HL-60 (cell line): ENCODE measurements around the gene KRTAP5-9.
"Not testable (repeated sequence)": the region's sequence is repeated elsewhere in the genome, so short reads cannot be mapped to it uniquely, and the experiment has no call there.

Source experiments
- DNase-seq, 2 experiments: peaks; one replicate each; pipeline ENCODE4 v3.0.0-alpha.2; 2010 to 2020; ENCODE audit warnings: low read depth in 1 of 2, low spot score in 1 of 2
- H3K27ac ChIP-seq: fragments of 250-450 bp; sonication (Bioruptor Pico); replicated peaks from 2 replicates; pipeline ENCODE4 v1.5.1; 2020; ENCODE audit warnings: mild to moderate bottlenecking, moderate library complexity
- H3K27me3 ChIP-seq: fragments of 250-450 bp; sonication (Bioruptor Pico); 2 replicates; pipeline ENCODE4 v1.5.1; 2021; ENCODE audit warnings: mild to moderate bottlenecking, moderate library complexity; ENCODE audit not compliant: insufficient read depth, poor library complexity, severe bottlenecking
- H3K4me3 ChIP-seq: replicated peaks from 2 replicates; pipeline ENCODE4 v1.5.1; 2011; ENCODE audit warnings: mild to moderate bottlenecking, control low read depth, low read length; ENCODE audit not compliant: insufficient read depth
- GABPA ChIP-seq: IDR thresholded peaks from 2 replicates; pipeline ENCODE4 v1.6.1; 2012; ENCODE audit warnings: low read depth
- POLR2AphosphoS5 ChIP-seq: IDR thresholded peaks from 2 replicates; pipeline ENCODE4 v1.6.1; 2012; ENCODE audit warnings: low read depth
- SPI1 ChIP-seq: IDR thresholded peaks from 2 replicates; pipeline ENCODE4 v1.6.1; 2012; ENCODE audit warnings: low read depth, mild to moderate bottlenecking, borderline replicate concordance
- TF ChIP-seq, protein P1 (sequence below): IDR thresholded peaks from 2 replicates; pipeline ENCODE4 v1.6.1; 2012; ENCODE audit warnings: low read depth; ENCODE audit not compliant: insufficient replicate concordance
- TF ChIP-seq, protein P2 (sequence below): IDR thresholded peaks from one replicate; pipeline ENCODE4 v1.5.1; 2011; ENCODE audit warnings: low read length, control low read depth, inconsistent platforms; ENCODE audit not compliant: insufficient read depth

The KRTAP5-9 gene

DNA sequence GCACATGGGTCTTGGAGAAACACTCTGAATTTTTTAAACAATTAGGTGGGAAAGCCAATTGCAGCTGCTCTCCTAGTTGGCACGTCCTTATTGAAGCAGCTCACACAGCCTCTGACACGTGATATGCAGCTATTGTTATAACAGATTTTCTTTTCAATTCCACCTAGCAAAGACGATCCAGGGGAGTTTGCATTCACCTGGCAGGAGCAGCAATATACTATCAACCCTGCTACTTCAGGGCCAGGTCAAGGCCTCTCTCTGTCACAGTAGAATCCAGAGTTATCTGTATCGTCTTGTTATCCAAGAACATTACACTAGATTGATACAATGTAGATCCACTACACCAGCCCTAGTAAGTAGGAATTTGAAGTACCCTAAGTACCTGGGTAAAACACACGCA lies 26.2 kb downstream of the KRTAP5-9 start:
- no peak overlapping the region for H3K27ac ChIP-seq
- no peak for DNase-seq
- no peaks in the 10 kb centered on the region for H3K27me3 ChIP-seq
- no peak overlapping the region for H3K4me3 ChIP-seq
- TF ChIP-seq, protein P1, sequence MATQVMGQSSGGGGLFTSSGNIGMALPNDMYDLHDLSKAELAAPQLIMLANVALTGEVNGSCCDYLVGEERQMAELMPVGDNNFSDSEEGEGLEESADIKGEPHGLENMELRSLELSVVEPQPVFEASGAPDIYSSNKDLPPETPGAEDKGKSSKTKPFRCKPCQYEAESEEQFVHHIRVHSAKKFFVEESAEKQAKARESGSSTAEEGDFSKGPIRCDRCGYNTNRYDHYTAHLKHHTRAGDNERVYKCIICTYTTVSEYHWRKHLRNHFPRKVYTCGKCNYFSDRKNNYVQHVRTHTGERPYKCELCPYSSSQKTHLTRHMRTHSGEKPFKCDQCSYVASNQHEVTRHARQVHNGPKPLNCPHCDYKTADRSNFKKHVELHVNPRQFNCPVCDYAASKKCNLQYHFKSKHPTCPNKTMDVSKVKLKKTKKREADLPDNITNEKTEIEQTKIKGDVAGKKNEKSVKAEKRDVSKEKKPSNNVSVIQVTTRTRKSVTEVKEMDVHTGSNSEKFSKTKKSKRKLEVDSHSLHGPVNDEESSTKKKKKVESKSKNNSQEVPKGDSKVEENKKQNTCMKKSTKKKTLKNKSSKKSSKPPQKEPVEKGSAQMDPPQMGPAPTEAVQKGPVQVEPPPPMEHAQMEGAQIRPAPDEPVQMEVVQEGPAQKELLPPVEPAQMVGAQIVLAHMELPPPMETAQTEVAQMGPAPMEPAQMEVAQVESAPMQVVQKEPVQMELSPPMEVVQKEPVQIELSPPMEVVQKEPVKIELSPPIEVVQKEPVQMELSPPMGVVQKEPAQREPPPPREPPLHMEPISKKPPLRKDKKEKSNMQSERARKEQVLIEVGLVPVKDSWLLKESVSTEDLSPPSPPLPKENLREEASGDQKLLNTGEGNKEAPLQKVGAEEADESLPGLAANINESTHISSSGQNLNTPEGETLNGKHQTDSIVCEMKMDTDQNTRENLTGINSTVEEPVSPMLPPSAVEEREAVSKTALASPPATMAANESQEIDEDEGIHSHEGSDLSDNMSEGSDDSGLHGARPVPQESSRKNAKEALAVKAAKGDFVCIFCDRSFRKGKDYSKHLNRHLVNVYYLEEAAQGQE = no peak
- TF ChIP-seq GABPA (no peak), SPI1 (no peak), POLR2AphosphoS5 (no peak)
- TF ChIP-seq, protein P2, sequence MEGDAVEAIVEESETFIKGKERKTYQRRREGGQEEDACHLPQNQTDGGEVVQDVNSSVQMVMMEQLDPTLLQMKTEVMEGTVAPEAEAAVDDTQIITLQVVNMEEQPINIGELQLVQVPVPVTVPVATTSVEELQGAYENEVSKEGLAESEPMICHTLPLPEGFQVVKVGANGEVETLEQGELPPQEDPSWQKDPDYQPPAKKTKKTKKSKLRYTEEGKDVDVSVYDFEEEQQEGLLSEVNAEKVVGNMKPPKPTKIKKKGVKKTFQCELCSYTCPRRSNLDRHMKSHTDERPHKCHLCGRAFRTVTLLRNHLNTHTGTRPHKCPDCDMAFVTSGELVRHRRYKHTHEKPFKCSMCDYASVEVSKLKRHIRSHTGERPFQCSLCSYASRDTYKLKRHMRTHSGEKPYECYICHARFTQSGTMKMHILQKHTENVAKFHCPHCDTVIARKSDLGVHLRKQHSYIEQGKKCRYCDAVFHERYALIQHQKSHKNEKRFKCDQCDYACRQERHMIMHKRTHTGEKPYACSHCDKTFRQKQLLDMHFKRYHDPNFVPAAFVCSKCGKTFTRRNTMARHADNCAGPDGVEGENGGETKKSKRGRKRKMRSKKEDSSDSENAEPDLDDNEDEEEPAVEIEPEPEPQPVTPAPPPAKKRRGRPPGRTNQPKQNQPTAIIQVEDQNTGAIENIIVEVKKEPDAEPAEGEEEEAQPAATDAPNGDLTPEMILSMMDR = no peak

DNA sequence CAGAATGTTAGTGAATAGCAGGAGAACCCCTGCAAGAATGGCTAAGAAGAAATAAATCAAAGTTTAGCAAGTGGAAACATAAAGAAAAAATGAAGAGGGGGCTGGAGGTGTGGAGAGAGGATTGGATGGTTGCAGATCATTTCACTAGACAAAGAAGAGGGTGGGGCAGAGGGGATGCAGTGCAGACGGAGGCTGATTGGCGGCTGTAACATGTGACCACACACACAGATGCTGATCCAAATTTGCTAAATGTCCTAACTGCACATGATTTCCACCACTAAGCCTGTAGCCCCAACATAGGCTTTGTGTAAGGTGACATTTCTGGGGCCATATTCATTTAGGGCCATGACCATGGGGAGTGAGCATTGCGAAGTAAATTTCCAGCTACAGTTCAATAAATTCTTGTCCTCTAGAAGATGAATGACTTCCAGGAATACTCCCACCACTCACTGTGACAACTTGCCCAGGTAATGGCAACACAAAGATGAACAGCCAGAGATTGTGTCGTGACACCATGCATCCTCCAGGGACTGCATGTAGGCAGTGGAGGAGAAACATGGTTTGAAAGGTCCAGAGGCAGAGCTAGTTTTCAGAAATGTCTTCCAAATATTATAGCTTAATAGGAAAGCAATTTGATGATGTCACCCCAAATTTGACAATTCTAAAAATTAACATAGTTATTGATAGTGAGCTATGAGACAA lies 27.7 kb downstream of the KRTAP5-9 start:
- Histone ChIP-seq H3K27ac (no peak overlapping the region), H3K4me3 (no peak overlapping the region), H3K27me3 (no peaks in the 10 kb centered on the region)
- no peak for DNase-seq
- no peak for TF ChIP-seq SPI1
- TF ChIP-seq GABPA = no peak
- TF ChIP-seq, protein P1 = no peak
- no peak for TF ChIP-seq POLR2AphosphoS5
- TF ChIP-seq, protein P2 = no peak

DNA sequence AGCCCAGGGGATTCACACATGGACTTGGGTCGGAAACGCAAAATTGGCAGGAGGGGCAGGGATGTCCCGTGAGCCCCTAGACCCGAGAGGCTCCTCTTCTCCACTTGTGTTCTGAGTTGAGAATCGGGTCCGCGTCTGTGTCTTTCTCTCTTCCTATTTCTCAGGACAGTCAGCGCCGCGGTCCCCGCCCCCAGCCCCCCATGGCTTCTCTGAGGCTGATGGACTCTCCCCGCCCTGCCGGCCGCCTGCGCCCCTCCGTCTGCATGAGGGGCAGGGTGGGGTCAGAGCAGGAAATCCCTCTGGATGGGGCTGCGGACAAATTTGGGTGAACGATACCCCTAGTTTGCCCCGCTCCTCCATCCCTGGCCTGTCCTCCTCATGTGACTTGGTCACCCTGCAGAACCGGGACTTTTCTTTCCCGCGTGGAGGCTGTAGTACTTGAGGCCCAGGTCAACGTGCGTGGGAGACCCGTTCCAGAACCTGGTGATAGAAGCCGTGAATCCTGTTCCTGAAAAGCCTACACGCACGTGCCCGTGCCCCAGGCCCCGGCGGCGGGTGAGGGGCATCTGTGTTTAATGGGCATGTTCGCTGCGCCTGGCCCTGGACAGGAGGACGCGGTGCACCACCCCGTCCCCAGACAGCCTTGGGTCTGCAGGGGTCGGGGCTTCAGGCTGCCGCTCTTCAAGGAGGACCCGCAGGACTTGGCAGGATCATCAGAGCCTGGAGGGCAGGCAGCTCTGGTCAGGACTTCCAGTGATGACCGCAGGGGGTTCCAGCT lies 28.7 kb downstream of the KRTAP5-9 start:
- not testable (repeated sequence) for DNase-seq, H3K27ac ChIP-seq, H3K27me3 ChIP-seq, H3K4me3 ChIP-seq

DNA sequence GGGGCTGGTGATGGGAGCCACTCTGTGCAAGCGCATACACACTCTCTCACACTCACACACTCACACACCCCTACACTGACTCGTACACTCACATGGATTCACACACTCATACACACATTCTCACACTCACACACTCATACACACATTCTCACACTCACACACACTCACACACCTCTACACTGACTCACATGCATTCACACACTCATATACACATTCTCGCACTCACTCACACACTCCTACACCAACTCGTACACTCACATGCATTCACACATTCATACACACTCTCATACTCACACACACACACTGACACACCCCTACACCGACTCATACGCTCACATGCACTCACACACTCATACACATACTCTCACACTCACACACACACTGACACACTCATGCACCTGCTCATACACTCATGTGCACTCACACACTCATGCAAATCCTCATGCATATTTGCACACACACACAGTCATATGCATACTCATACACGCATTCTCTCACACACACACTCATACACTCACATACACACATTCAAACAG lies 29.3 kb downstream of the KRTAP5-9 start:
- Histone ChIP-seq H3K27ac (no peak overlapping the region), H3K4me3 (no peak overlapping the region), H3K27me3 (no peaks in the 10 kb centered on the region)
- DNase-seq = no peak
- TF ChIP-seq, protein P2 = no peak
- TF ChIP-seq SPI1 = no peak
- TF ChIP-seq, protein P1 = no peak
- no peak for TF ChIP-seq POLR2AphosphoS5
- TF ChIP-seq GABPA = no peak

DNA sequence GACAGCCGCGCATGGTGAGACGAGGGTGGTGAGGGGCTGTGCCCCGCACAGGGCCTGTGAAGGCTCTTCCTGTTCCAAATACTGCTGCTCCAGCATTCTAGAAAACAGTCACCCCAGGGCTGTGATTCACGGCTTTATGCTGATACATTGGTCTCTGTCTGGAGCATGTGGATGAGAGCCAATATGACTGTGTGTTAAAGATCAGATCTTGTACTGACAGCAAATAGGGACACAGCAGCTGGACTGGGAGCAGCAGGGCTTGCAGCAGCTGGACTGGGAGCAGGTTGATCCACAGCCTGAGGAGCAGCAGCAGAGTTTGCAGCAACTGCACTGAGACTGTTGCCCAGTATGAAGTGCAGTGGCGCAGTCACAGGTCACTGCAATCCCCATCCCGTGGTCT lies 31.3 kb downstream of the KRTAP5-9 start:
- not testable (repeated sequence) for H3K27ac ChIP-seq, DNase-seq, H3K4me3 ChIP-seq, H3K27me3 ChIP-seq
